Measurements from ENCODE around the gene MESD.

DNA sequence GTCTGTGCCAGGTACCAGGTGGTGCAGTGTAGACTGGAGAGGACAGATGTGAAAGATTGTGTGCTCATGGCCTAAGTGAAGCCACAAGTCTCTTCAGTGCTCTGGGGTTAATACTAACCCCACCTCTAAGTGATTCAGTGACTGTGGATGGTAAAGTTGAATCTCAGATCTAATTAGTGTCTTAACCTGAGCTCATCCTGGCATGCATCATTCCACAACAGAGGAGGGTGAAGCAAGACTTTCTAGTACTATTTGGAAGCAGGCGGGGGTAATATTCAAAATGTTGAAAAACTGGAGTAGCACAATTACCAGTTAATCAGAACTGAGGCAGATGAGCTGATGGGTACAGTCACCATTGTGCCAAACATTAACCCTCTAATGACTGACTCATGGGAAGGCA, 2.8 kb upstream of the MESD start:
- TF ChIP-seq, protein P1, sequence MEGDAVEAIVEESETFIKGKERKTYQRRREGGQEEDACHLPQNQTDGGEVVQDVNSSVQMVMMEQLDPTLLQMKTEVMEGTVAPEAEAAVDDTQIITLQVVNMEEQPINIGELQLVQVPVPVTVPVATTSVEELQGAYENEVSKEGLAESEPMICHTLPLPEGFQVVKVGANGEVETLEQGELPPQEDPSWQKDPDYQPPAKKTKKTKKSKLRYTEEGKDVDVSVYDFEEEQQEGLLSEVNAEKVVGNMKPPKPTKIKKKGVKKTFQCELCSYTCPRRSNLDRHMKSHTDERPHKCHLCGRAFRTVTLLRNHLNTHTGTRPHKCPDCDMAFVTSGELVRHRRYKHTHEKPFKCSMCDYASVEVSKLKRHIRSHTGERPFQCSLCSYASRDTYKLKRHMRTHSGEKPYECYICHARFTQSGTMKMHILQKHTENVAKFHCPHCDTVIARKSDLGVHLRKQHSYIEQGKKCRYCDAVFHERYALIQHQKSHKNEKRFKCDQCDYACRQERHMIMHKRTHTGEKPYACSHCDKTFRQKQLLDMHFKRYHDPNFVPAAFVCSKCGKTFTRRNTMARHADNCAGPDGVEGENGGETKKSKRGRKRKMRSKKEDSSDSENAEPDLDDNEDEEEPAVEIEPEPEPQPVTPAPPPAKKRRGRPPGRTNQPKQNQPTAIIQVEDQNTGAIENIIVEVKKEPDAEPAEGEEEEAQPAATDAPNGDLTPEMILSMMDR (IDR thresholded peaks at IDR 0.05): no peak
- no peak for TF ChIP-seq POLR2A (IDR thresholded peaks at IDR 0.05)
- TF ChIP-seq EP300 (IDR thresholded peaks at IDR 0.05): no peak
